Cardiac muscle cell (in vitro differentiated cells and primary cell): ENCODE measurements around the gene CHST7. TPM values are rescaled to one million over a fixed set of nuclear protein-coding genes. Genes with fewer than 3 reads are reported as not detected.
A peak's percentile ranks its signal among the peaks of the same experiment; 100 is the strongest.

Source experiments
- DNase-seq, 2 donors: peaks; one replicate each; pipeline versions ENCODE4 v3.0.0 to v3.0.0-alpha.2; 2010 to 2017; ENCODE audit warnings: low read depth in 1 of 2, low spot score in 1 of 2
- H3K27ac ChIP-seq: fragments of 200-600 bp; sonication (generic); 2 replicates; pipeline ENCODE4 v1.5.1; 2016
- H3K27me3 ChIP-seq: fragments of 200-600 bp; sonication (generic); 2 replicates; pipeline ENCODE4 v1.6.0; 2016; ENCODE audit warnings: control low read depth
- H3K36me3 ChIP-seq: fragments of 200-600 bp; sonication (generic); 2 replicates; pipeline ENCODE4 v1.5.1; 2016; ENCODE audit warnings: control low read depth
- H3K4me1 ChIP-seq: fragments of 200-600 bp; sonication (generic); 2 replicates; pipeline ENCODE4 v1.8.1; 2017; ENCODE audit warnings: low read depth, mild to moderate bottlenecking, mixed run types
- H3K4me3 ChIP-seq: fragments of 200-600 bp; sonication (generic); 2 replicates; pipeline ENCODE4 v1.5.1; 2016; ENCODE audit warnings: mild to moderate bottlenecking
- H3K9me3 ChIP-seq: fragments of 200-600 bp; sonication (generic); 2 replicates; pipeline ENCODE4 v1.5.1; 2017; ENCODE audit warnings: low read depth, mild to moderate bottlenecking, control low read depth
- CTCF ChIP-seq: IDR thresholded peaks from 2 replicates; pipeline ENCODE4 v1.5.1; 2012; ENCODE audit warnings: low read depth, mild to moderate bottlenecking, low read length
- polyA plus RNA-seq: library from polyadenylated mRNA; unstranded; fragments of >200 nt; fragmentation: Nextera tagmentation; extraction: Ambion mirVana; gene quantifications from 2 replicates; pipeline ENCODE4 v1.2.1, GENCODE V29; 2016
- total RNA-seq: library from RNA; depleted of rRNA; stranded (reverse); fragments of >200 nt; gene quantifications from 2 replicates; pipeline ENCODE4 v1.2.3, GENCODE V29; 2016

CHST7 gene
- total and polyA plus RNA-seq, 2 experiments from 2014 or later, result 5.6 to 6.6 TPM

DNA sequence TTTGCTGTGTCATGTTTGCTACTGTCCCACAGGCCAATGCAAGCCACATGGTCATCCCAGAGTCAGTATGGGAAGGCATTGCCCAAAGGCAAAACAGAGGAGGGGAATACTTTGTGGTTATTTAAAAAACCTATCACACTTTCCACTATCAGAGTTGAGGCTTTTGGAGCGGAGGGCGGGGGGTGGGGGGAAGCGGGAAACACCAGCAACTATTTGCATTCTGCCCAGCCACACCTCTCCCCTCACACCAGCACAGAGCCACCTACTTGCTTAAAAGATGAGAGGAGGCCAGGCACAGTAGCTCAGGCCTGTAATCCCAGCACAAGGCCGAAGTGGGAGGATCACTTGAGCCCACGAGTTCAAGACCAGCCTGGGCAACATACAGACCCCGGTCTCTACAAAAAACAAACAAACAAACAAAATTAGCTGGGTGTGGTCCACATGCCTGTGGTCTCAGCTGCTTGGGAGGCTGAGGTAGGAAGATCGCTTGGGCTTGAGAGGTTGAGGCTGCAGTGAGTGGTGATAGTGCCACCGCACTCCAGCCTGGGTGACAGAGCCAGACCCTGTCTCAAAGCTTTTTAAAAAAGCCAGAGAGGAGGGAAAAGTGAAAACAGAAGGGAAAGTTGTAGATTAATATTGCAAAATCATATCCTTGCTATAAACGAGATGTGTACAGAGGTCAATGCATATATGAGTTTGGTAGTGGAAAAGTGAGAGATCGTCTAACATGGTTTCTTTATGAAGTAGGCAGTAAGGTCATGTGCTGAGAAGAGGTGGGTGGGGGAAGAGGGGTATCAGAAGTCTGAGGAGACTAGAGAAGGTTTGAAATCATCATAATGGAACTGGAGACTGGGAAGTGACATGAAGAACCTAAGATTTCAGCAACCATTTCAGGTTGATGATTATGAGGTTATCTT, 1.9 kb upstream of the CHST7 start:
- Histone ChIP-seq H3K4me1 (no peaks in the 10 kb centered on the region), H3K27ac (no peak overlapping the region)
- no peak for DNase-seq

DNA sequence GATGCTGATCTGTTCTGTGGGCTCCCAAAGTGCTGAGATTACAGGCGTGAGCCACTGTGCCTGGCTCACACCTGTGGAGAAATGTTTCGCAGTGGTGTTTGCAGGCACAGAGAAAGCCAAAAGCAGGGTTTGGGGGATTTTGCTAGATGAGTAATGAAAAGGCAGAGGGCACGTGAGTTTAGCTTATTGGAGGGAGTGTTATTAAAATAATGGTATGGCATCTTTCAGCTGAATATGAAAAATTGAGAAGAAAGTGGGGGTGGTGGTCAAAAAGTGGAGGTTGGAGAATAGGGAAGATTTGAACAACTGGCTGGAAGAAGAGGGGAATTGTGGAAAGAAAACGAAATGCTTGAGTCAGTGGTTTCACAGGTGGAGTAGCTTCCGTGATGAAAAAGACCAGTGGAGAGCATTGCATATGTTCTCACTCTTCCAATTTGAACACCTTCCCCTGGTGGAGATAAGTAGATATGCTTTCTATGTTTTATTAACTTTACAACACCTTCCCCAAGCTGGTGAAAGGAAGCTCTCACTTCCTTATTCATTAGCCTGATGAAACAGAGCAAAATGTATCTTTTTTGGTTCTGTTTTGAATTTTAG, 1.1 kb upstream of the CHST7 start:
- Histone ChIP-seq H3K4me1 (no peaks in the 10 kb centered on the region), H3K36me3 (no peaks in the 10 kb centered on the region), H3K27me3 (peaks cover 11% of the 10 kb centered on the region), H3K9me3 (no peaks in the 10 kb centered on the region), H3K4me3 (no peak overlapping the region), H3K27ac (no peak overlapping the region)
- TF ChIP-seq CTCF, result no peak
- no peak for DNase-seq

More for the DNA sequence above, 1.9 kb upstream of the CHST7 start:
- no peak for TF ChIP-seq CTCF
- Histone ChIP-seq H3K27me3 (peaks cover 11% of the 10 kb centered on the region), H3K36me3 (no peaks in the 10 kb centered on the region), H3K4me3 (no peak overlapping the region), H3K9me3 (no peaks in the 10 kb centered on the region)

DNA sequence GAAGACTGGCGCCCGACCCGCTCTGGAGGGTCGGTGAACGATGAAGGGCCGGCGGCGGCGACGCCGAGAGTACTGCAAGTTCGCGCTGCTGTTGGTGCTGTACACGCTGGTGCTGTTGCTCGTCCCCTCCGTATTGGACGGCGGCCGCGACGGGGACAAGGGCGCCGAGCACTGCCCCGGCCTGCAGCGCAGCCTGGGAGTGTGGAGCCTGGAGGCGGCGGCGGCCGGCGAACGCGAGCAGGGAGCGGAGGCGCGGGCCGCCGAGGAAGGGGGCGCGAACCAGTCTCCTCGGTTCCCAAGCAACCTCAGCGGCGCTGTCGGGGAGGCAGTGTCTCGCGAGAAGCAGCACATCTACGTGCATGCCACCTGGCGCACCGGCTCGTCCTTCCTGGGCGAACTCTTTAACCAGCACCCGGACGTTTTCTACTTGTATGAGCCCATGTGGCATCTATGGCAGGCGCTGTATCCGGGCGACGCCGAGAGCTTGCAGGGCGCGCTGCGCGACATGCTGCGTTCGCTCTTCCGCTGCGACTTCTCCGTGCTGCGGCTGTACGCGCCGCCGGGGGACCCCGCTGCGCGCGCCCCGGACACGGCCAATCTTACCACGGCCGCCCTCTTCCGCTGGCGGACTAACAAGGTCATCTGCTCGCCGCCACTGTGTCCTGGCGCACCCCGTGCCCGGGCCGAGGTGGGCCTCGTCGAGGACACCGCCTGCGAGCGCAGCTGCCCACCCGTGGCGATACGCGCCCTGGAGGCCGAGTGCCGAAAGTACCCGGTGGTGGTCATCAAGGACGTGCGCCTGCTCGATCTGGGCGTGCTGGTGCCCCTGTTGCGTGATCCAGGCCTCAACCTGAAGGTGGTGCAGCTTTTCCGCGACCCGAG, 568 bp downstream of the CHST7 start:
- TF ChIP-seq CTCF, result no peak
- peak overlapping the region; percentile 49 for H3K4me3 ChIP-seq
- H3K36me3 ChIP-seq, result no peaks in the 10 kb centered on the region
- H3K27ac ChIP-seq, result no peak overlapping the region
- peak; percentile 37 to 59 for DNase-seq
- no peaks in the 10 kb centered on the region for H3K9me3 ChIP-seq
- no peaks in the 10 kb centered on the region for H3K4me1 ChIP-seq
- peaks cover 11% of the 10 kb centered on the region for H3K27me3 ChIP-seq

DNA sequence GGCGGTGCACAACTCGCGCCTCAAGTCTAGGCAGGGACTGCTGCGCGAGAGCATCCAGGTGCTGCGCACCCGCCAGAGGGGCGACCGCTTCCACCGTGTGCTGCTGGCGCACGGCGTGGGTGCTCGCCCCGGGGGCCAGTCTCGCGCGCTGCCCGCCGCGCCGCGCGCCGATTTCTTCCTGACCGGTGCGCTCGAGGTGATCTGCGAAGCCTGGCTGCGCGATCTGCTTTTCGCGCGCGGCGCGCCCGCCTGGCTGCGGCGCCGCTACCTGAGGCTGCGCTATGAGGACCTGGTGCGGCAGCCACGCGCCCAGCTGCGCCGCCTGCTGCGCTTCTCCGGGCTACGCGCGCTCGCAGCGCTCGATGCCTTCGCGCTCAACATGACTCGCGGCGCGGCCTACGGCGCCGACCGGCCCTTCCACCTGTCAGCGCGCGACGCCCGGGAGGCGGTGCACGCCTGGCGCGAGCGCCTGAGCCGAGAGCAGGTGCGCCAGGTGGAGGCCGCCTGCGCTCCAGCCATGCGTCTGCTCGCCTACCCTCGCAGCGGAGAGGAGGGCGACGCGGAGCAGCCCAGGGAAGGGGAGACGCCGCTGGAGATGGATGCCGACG, 1.3 kb downstream of the CHST7 start:
- TF ChIP-seq CTCF, result no peak
- no peaks in the 10 kb centered on the region for H3K4me1 ChIP-seq
- H3K27ac ChIP-seq, result no peak overlapping the region
- peaks cover 11% of the 10 kb centered on the region for H3K27me3 ChIP-seq
- peak overlapping the region; percentile 49 for H3K4me3 ChIP-seq
- no peaks in the 10 kb centered on the region for H3K9me3 ChIP-seq
- DNase-seq, result peak; percentile 29 to 50
- no peaks in the 10 kb centered on the region for H3K36me3 ChIP-seq

DNA sequence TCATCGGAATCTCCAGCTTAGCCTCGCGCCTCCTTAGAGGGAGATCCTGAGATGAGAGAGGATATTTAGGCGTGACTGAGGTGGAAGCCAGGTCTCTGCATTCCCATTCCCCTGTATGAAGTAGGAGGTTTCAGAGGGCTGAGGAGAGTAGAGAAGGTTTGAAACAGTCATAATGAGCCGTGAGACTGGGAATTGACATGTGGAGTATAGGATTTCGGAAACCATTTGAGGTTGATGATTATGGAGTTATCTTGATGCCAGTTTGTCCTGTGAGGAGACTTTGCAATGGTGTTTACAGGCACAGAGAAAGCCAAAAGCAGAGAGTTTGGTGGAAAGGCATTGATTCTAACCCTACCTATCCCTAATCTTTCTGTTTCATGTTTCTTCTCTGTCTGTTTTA, 2.0 kb downstream of the CHST7 start:
- peaks cover 11% of the 10 kb centered on the region for H3K27me3 ChIP-seq
- no peak overlapping the region for H3K4me3 ChIP-seq
- no peak overlapping the region for H3K27ac ChIP-seq
- H3K4me1 ChIP-seq, result no peaks in the 10 kb centered on the region
- H3K36me3 ChIP-seq, result no peaks in the 10 kb centered on the region
- DNase-seq, result no peak
- H3K9me3 ChIP-seq, result no peaks in the 10 kb centered on the region
- no peak for TF ChIP-seq CTCF
